ENCODE data around the gene CSNK2A3. TPM values are rescaled to one million over a fixed set of nuclear protein-coding genes. Genes with fewer than 3 reads are reported as not detected.

CSNK2A3 gene
- total RNA-seq, 1 experiment from 2014 or later, result 1.4 TPM

DNA sequence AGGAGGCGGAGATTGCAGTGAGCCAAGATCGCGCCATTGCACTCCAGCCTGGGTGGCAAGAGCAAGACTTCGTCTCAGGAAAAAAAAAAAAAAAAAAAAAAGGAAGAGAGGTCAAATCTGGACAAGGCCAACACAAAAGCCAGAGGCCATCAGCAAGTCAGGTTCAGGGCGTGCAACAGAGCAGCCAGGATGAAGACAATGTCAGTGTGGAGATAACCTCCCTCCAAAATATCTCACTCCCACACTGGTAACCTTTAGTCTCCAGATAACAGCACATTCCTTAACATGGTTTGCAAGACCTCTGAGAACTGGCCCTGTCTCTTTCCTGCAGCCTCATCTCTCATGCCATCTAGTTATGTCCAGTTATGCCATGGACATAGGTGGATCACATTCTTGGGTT, 4.7 kb downstream of the CSNK2A3 start:
- CTCF ChIA-PET, result no interaction called here
- DNase-seq (ENCODE audit: low spot score) (no peak), ATAC-seq (no peak)
- Mint-ChIP-seq H3K27me3 (ENCODE audit: low read depth) (no peaks in the 10 kb centered on the region), H3K36me3 (no peaks in the 10 kb centered on the region), H3K4me3 (no peak overlapping the region), H3K9me3 (no peaks in the 10 kb centered on the region), H3K27ac (no peak overlapping the region), H3K4me1 (peaks cover 2% of the 10 kb centered on the region; the same call in 1 of the 2 replicates)
- POLR2A ChIA-PET, result no interaction called here
- TF ChIP-seq NR2C2 (CRISPR knock-in tag; IDR thresholded peaks at IDR 0.05) (no peak), ZNF416 (CRISPR knock-in tag; IDR thresholded peaks at IDR 0.05) (no peak), NFYB (CRISPR knock-in tag; conservative IDR thresholded peaks at IDR 0.05; ENCODE audit: low read depth) (no peak)
- TF ChIP-seq, protein P1, sequence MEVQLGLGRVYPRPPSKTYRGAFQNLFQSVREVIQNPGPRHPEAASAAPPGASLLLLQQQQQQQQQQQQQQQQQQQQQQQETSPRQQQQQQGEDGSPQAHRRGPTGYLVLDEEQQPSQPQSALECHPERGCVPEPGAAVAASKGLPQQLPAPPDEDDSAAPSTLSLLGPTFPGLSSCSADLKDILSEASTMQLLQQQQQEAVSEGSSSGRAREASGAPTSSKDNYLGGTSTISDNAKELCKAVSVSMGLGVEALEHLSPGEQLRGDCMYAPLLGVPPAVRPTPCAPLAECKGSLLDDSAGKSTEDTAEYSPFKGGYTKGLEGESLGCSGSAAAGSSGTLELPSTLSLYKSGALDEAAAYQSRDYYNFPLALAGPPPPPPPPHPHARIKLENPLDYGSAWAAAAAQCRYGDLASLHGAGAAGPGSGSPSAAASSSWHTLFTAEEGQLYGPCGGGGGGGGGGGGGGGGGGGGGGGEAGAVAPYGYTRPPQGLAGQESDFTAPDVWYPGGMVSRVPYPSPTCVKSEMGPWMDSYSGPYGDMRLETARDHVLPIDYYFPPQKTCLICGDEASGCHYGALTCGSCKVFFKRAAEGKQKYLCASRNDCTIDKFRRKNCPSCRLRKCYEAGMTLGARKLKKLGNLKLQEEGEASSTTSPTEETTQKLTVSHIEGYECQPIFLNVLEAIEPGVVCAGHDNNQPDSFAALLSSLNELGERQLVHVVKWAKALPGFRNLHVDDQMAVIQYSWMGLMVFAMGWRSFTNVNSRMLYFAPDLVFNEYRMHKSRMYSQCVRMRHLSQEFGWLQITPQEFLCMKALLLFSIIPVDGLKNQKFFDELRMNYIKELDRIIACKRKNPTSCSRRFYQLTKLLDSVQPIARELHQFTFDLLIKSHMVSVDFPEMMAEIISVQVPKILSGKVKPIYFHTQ (CRISPR knock-in tag; IDR thresholded peaks at IDR 0.05), result no peak

DNA sequence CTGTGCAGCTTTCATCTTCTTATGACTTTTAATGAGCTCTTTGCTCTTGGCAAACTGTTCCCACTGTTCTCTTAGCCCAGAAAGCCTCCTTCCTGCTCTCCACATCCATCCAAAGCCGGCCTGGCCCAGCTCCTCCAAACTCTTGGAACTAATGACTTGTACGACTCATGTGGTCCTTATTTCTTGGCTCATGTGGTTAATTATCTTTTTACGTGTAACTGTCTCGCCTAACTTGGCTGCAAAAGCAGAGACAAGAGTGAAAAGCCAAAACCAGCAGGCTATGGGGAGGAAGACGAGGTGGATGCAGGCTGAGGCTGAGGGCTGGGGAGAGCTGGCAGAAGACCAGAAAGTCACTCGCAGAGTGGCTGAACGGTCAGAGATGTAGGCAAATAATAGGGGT, 5.5 kb downstream of the CSNK2A3 start:
- H3K4me1 Mint-ChIP-seq, result no peaks in the 10 kb centered on the region
- TF ChIP-seq ZNF423 (CRISPR knock-in tag; IDR thresholded peaks at IDR 0.05), result no peak
- TF ChIP-seq, protein P2, sequence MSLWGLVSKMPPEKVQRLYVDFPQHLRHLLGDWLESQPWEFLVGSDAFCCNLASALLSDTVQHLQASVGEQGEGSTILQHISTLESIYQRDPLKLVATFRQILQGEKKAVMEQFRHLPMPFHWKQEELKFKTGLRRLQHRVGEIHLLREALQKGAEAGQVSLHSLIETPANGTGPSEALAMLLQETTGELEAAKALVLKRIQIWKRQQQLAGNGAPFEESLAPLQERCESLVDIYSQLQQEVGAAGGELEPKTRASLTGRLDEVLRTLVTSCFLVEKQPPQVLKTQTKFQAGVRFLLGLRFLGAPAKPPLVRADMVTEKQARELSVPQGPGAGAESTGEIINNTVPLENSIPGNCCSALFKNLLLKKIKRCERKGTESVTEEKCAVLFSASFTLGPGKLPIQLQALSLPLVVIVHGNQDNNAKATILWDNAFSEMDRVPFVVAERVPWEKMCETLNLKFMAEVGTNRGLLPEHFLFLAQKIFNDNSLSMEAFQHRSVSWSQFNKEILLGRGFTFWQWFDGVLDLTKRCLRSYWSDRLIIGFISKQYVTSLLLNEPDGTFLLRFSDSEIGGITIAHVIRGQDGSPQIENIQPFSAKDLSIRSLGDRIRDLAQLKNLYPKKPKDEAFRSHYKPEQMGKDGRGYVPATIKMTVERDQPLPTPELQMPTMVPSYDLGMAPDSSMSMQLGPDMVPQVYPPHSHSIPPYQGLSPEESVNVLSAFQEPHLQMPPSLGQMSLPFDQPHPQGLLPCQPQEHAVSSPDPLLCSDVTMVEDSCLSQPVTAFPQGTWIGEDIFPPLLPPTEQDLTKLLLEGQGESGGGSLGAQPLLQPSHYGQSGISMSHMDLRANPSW (CRISPR knock-in tag; conservative IDR thresholded peaks at IDR 0.05; ENCODE audit: low read depth), result no peak
- TF ChIP-seq NFE2L1 (CRISPR knock-in tag; IDR thresholded peaks at IDR 0.05), result no peak
- TF ChIP-seq NFATC4 (CRISPR knock-in tag; IDR thresholded peaks at IDR 0.05), result no peak
- TF ChIP-seq, protein P3, sequence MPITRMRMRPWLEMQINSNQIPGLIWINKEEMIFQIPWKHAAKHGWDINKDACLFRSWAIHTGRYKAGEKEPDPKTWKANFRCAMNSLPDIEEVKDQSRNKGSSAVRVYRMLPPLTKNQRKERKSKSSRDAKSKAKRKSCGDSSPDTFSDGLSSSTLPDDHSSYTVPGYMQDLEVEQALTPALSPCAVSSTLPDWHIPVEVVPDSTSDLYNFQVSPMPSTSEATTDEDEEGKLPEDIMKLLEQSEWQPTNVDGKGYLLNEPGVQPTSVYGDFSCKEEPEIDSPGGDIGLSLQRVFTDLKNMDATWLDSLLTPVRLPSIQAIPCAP (CRISPR knock-in tag; IDR thresholded peaks at IDR 0.05), result no peak
- TF ChIP-seq, protein P4, sequence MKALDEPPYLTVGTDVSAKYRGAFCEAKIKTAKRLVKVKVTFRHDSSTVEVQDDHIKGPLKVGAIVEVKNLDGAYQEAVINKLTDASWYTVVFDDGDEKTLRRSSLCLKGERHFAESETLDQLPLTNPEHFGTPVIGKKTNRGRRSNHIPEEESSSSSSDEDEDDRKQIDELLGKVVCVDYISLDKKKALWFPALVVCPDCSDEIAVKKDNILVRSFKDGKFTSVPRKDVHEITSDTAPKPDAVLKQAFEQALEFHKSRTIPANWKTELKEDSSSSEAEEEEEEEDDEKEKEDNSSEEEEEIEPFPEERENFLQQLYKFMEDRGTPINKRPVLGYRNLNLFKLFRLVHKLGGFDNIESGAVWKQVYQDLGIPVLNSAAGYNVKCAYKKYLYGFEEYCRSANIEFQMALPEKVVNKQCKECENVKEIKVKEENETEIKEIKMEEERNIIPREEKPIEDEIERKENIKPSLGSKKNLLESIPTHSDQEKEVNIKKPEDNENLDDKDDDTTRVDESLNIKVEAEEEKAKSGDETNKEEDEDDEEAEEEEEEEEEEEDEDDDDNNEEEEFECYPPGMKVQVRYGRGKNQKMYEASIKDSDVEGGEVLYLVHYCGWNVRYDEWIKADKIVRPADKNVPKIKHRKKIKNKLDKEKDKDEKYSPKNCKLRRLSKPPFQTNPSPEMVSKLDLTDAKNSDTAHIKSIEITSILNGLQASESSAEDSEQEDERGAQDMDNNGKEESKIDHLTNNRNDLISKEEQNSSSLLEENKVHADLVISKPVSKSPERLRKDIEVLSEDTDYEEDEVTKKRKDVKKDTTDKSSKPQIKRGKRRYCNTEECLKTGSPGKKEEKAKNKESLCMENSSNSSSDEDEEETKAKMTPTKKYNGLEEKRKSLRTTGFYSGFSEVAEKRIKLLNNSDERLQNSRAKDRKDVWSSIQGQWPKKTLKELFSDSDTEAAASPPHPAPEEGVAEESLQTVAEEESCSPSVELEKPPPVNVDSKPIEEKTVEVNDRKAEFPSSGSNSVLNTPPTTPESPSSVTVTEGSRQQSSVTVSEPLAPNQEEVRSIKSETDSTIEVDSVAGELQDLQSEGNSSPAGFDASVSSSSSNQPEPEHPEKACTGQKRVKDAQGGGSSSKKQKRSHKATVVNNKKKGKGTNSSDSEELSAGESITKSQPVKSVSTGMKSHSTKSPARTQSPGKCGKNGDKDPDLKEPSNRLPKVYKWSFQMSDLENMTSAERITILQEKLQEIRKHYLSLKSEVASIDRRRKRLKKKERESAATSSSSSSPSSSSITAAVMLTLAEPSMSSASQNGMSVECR (CRISPR knock-in tag; IDR thresholded peaks at IDR 0.05; ENCODE audit: borderline replicate concordance), result no peak
- no peak for DNase-seq (ENCODE audit: low spot score)
- H3K27ac Mint-ChIP-seq, result no peak overlapping the region; the same call in 1 of the 2 replicates
- H3K36me3 Mint-ChIP-seq, result no peaks in the 10 kb centered on the region
- ChIA-PET CTCF (interaction anchor here (1.1 kb wide), 1 partner anchor 192 kb away, joined by 3 read pairs; no protein-coding TSS in a partner anchor), POLR2A (no interaction called here)
- no peaks in the 10 kb centered on the region for H3K9me3 Mint-ChIP-seq
- no peak for ATAC-seq
- H3K4me3 Mint-ChIP-seq, result no peak overlapping the region
- no peaks in the 10 kb centered on the region for H3K27me3 Mint-ChIP-seq (ENCODE audit: low read depth)

DNA sequence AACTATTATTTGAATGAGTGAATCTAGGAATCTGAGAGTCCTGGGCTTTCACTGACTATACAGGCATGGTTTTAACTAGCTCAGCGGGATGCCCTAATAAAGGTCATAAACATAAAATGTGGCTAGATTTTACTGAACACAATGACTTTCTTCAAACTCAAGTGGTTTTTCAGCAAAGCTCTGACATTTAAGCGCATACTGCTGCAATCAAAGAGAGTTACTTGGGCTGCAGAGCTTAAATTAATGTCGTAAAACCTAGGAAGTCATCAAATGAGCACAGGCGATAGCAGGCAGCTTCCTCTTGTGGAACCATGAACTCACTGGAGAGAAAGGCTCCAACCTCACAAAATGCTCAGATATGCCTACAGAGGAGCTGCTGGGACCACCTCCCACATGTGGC, 6.7 kb downstream of the CSNK2A3 start:
- DNase-seq (ENCODE audit: low spot score) (no peak), ATAC-seq (no peak)
- Mint-ChIP-seq H3K4me3 (no peak overlapping the region), H3K27ac (no peak overlapping the region), H3K9me3 (no peaks in the 10 kb centered on the region), H3K36me3 (no peaks in the 10 kb centered on the region), H3K27me3 (ENCODE audit: low read depth) (no peaks in the 10 kb centered on the region), H3K4me1 (no peaks in the 10 kb centered on the region)
- ChIA-PET POLR2A (no interaction called here), CTCF (interaction anchor here (1.3 to 1.4 kb wide), 2 partner anchors 14 to 318 kb away, joined by 4 read pairs; no protein-coding TSS in a partner anchor)
- TF ChIP-seq NR2C2 (CRISPR knock-in tag; IDR thresholded peaks at IDR 0.05), result no peak
- TF ChIP-seq FOXJ3 (CRISPR knock-in tag; IDR thresholded peaks at IDR 0.05; ENCODE audit: borderline replicate concordance), result no peak
- TF ChIP-seq, protein P5, sequence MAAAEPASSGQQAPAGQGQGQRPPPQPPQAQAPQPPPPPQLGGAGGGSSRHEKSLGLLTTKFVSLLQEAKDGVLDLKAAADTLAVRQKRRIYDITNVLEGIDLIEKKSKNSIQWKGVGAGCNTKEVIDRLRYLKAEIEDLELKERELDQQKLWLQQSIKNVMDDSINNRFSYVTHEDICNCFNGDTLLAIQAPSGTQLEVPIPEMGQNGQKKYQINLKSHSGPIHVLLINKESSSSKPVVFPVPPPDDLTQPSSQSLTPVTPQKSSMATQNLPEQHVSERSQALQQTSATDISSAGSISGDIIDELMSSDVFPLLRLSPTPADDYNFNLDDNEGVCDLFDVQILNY (CRISPR knock-in tag; IDR thresholded peaks at IDR 0.05), result no peak
- no peak for TF ChIP-seq GTF2I (CRISPR knock-in tag; conservative IDR thresholded peaks at IDR 0.05)
- no peak for TF ChIP-seq TCF7 (CRISPR knock-in tag; IDR thresholded peaks at IDR 0.05; ENCODE audit: low read depth)
- TF ChIP-seq, protein P6, sequence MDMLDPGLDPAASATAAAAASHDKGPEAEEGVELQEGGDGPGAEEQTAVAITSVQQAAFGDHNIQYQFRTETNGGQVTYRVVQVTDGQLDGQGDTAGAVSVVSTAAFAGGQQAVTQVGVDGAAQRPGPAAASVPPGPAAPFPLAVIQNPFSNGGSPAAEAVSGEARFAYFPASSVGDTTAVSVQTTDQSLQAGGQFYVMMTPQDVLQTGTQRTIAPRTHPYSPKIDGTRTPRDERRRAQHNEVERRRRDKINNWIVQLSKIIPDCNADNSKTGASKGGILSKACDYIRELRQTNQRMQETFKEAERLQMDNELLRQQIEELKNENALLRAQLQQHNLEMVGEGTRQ (CRISPR knock-in tag; IDR thresholded peaks at IDR 0.05), result no peak
- no peak for TF ChIP-seq NR3C1 (CRISPR knock-in tag; conservative IDR thresholded peaks at IDR 0.05; ENCODE audit: low read depth)
